ENCODE data around the gene UBE4A. TPM values are rescaled to one million over a fixed set of nuclear protein-coding genes. Genes with fewer than 3 reads are reported as not detected.

Gene UBE4A, protein sequence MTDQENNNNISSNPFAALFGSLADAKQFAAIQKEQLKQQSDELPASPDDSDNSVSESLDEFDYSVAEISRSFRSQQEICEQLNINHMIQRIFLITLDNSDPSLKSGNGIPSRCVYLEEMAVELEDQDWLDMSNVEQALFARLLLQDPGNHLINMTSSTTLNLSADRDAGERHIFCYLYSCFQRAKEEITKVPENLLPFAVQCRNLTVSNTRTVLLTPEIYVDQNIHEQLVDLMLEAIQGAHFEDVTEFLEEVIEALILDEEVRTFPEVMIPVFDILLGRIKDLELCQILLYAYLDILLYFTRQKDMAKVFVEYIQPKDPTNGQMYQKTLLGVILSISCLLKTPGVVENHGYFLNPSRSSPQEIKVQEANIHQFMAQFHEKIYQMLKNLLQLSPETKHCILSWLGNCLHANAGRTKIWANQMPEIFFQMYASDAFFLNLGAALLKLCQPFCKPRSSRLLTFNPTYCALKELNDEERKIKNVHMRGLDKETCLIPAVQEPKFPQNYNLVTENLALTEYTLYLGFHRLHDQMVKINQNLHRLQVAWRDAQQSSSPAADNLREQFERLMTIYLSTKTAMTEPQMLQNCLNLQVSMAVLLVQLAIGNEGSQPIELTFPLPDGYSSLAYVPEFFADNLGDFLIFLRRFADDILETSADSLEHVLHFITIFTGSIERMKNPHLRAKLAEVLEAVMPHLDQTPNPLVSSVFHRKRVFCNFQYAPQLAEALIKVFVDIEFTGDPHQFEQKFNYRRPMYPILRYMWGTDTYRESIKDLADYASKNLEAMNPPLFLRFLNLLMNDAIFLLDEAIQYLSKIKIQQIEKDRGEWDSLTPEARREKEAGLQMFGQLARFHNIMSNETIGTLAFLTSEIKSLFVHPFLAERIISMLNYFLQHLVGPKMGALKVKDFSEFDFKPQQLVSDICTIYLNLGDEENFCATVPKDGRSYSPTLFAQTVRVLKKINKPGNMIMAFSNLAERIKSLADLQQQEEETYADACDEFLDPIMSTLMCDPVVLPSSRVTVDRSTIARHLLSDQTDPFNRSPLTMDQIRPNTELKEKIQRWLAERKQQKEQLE
- 10 to 100 TPM; 39.6 to 42.6 TPM for total RNA-seq
- polyA plus RNA-seq (2013, experiment 1 of 2): 27.3 TPM
- 26.2 TPM for polyA plus RNA-seq (2013, experiment 2 of 2)
- long read RNA-seq, experiment 1, full-length matches to known transcripts: 5 of 17 reads
- long read RNA-seq, experiment 1, partial matches to known transcripts: 5 of 17 reads
- long read RNA-seq, experiment 1, other reads (novel, unspliced or antisense): 7 of 17 reads
- long read RNA-seq, experiment 2, full-length matches to known transcripts: 61 of 96 reads
- long read RNA-seq, experiment 2, partial matches to known transcripts: 16 of 96 reads
- long read RNA-seq, experiment 2, other reads (novel, unspliced or antisense): 19 of 96 reads
- long read RNA-seq, experiment 3, full-length matches to known transcripts: 48 of 102 reads
- long read RNA-seq, experiment 3, partial matches to known transcripts: 36 of 102 reads
- long read RNA-seq, experiment 3, other reads (novel, unspliced or antisense): 18 of 102 reads
- long read RNA-seq, experiment 4, partial matches to known transcripts: 4 of 4 reads
- long read RNA-seq, experiment 4, other reads (novel, unspliced or antisense): 0 of 4 reads

- H3K4me1 Mint-ChIP-seq: peaks cover 6% of the 10 kb centered on the region
- Histone ChIP-seq H3K9me3 (ENCODE audit: control insufficient read depth, low read length) (no peaks in the 10 kb centered on the region), H3K9ac (ENCODE audit: extremely low read depth, low read length, poor library complexity, severe bottlenecking) (peak within 1 kb of the TSS; percentile 74), H3K4me1 (ENCODE audit: control insufficient read depth, insufficient read depth, low read length) (no peaks in the 10 kb centered on the region), H3K4me3 (ENCODE audit: low read length) (peak within 1 kb of the TSS; percentile 94), H3K36me3 (ENCODE audit: control insufficient read depth, insufficient read depth, low read length) (peaks cover 2% of the 10 kb centered on the region), H3K27ac (ENCODE audit: low read depth, low read length) (no peak within 1 kb of the TSS), H3K27me3 (ENCODE audit: control insufficient read depth, insufficient read depth, low read length, poor library complexity, severe bottlenecking) (peaks cover 36% of the 10 kb centered on the region)
- peak; percentile 97 for DNase-seq
- peaks cover 26% of the 10 kb centered on the region for H3K27me3 Mint-ChIP-seq (ENCODE audit: insufficient read depth)
- H3K9me3 Mint-ChIP-seq: peaks cover 3% of the 10 kb centered on the region
- WGBS, 2 experiments (ENCODE audit: insufficient coverage in 1 of 2, insufficient read length in 1 of 2): 11 to 18% methylated on average over 25 to 33 of the region's 33 CpGs
- no peak for TF ChIP-seq CTCF (conservative IDR thresholded peaks at IDR 0.05)
- H3K27ac Mint-ChIP-seq: peak within 1 kb of the TSS; percentile 93
- H3K4me3 Mint-ChIP-seq: peak within 1 kb of the TSS; percentile 97
- H3K36me3 Mint-ChIP-seq (ENCODE audit: low read depth): no peaks in the 10 kb centered on the region
Measured at GRCh38 chr11:118359295-118359958, at the start of gene UBE4A. Gene UBE4A (plus strand): TSS chr11:118359600. CDS start chr11:118365081, 5,481 bp downstream.

DNA sequence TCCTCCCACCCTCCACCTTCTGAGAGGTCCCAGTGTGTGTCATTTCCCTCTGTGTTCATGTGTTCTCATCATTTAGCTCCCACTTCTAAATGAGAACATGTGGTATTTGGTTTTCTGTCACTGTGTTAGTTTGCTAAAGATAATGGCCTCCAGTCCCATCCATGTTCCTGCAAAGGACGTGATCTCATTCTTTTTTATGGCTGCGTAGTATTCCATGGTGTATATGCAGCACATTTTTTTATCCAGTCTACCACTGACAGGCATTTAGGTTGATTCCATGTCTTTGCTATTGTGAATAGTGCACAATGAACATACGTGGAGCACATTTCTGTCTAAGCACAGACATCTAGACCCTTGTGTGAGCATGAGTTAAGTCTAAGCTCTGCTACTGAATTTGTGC is 49.1 kb upstream of the UBE4A start:
- DNase-seq: no peak
- Mint-ChIP-seq H3K27me3 (ENCODE audit: insufficient read depth) (peaks cover 13% of the 10 kb centered on the region), H3K27ac (no peak overlapping the region), H3K4me3 (no peak overlapping the region), H3K36me3 (ENCODE audit: low read depth) (no peaks in the 10 kb centered on the region), H3K9me3 (no peaks in the 10 kb centered on the region), H3K4me1 (peaks cover 22% of the 10 kb centered on the region)
- TF ChIP-seq CTCF (conservative IDR thresholded peaks at IDR 0.05): no peak
- H3K4me3 ChIP-seq (ENCODE audit: low read length): no peak overlapping the region
- no peaks in the 10 kb centered on the region for H3K27me3 ChIP-seq (ENCODE audit: control insufficient read depth, insufficient read depth, low read length, poor library complexity, severe bottlenecking)
- WGBS, 2 experiments (ENCODE audit: insufficient coverage in 1 of 2, insufficient read length in 1 of 2): 91 to 100% methylated on average over 3 of the region's 3 CpGs
- no peak overlapping the region for H3K9ac ChIP-seq (ENCODE audit: extremely low read depth, low read length, poor library complexity, severe bottlenecking)
- H3K27ac ChIP-seq (ENCODE audit: low read depth, low read length): no peak overlapping the region
- H3K9me3 ChIP-seq (ENCODE audit: control insufficient read depth, low read length): no peaks in the 10 kb centered on the region
- peaks cover 17% of the 10 kb centered on the region for H3K4me1 ChIP-seq (ENCODE audit: control insufficient read depth, insufficient read depth, low read length)
- no peaks in the 10 kb centered on the region for H3K36me3 ChIP-seq (ENCODE audit: control insufficient read depth, insufficient read depth, low read length)

All from endodermal cell (in vitro differentiated cells).